EL (cell line): Measurements from ENCODE around the gene MTNR1A.

Source experiments
- DNase-seq: peaks from one replicate; pipeline ENCODE4 v3.0.0-alpha.2; 2016

The MTNR1A gene

GRCh38 chr4:186554914-186555827 is at the start of gene MTNR1A:
TSS of gene MTNR1A (minus strand) at chr4:186555567. CDS start at chr4:186555365, 202 bp downstream.
- DNase-seq: peak; percentile 15

DNA sequence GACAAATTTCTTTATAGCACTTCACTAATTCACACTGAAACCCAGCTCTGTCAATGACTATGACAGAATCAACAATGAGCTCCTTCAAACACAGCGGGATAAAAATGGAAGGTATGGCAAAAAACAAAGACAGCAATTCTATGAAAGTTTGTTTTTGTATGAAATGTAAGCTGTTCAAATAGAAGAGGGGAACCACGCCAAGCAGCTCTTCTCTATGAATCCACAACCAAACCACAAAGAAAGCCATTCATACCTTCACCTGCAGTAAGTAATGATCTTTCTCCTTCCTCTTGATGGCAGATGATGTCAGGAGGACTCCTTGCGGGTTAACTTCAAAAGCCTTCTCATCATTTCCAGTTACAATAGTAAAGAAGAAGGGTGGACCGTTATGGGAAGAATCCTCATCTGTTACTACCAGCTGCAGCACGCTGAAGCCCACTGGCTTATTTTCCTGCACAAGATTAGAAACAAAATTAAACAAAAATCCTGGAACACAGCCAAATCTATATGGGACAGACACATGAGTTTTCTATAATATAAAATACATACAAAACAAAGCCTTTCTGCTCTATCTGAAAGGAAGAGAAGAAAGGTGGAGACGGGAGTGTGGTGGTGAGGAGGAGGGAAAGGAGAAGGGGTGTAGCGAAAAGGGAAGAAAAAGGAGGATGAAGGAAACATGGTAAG is 48.9 kb upstream of the MTNR1A start:
- DNase-seq: no peak

DNA sequence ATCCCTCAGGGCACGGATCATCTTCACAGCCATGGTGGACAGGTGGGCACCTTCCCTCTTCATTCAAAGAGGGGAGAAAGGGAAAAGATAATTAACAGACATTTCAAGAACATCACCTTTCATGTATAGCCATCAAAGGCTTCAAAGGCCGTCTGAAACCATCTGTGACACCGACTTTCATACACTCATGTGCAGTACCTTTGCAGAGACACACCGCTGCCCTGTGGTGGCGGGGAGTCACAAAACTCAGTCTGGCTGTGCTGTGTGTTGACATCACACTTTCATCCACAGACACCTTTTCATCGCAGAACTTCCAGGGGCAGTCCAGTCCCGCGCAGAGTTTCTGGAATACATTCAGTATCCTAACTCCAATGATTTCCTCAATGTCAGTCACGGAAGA is 47.6 kb upstream of the MTNR1A start:
- DNase-seq: no peak

DNA sequence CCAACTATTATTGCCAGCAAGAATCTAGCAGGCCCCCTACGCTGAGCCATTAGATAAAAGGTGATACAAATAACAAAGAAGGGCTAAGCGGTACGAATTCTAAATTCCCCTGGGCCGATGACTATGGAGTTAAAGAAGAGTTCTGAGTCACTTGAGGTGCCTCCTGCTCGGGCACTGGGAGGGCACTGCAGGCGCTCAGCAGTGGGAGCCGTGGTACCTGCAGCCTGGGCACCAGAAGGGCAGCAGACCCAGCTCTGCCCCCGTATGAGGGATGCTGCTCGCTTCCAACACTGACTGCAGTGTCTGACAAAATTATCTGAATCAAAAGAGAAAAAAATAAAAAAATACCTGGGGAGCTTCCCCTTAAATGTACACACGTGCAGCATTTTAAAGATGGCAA is 44.1 kb upstream of the MTNR1A start:
- no peak for DNase-seq

DNA sequence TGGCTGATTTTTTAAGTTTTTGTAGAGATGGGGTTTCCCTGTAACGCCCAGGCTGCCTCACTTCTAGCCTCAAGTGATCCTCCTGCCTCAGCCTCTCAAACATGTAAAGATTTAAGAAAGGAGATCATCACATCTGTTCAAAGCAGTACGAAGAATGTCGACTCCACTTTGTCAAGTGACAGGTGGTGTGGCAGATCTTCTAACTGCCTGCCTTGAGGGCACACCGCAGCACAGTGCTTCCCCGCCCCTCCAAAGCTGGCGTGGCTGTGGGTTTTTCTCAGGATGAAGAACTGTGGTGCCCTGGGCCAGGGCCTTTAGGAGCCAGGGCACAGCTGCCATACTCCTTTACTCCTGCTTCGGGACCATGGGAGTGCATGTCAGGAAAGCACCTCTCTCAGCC is 43.3 kb upstream of the MTNR1A start:
- DNase-seq: no peak

- no peak for DNase-seq
Observed at GRCh38 chr4:186596850-186597390, 41.6 kb upstream of the MTNR1A start.

DNA sequence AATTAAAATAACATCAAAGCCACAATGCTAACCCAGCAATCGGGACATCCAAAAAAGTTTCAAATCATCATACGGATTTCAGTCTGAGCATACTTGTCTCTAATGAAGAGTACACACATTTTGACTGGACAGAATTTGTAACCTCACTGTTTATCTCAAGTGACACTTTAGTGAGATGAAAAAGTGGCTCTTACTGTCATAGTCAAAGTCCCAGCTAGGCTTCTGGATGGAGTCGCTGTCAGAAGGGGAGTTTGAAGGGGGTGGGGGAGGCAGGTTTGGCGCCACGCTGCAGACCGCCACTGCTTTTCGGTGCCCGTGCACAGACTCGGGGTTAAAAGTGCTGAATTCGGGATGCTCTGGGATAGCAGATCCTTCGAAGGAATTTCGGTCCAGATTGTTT is 41.0 kb upstream of the MTNR1A start:
- no peak for DNase-seq

DNA sequence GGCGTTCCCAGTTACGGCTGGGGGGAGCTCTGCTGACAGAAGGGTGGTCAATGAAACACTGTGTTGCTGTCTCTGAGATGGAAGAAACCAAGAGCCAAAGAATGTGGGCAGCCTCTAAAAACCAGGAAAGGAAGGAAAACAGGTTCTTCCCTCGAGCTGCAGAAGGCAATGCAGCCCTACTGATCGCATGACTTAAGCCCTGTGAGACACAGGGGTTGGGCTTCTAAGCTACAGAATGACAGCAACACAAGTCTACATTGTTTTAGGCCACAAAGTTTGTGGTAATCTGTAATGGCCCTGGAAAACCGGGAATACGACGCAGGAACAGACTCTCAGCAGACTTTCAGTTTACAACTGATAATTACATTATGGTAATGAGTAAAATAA is 38.2 kb upstream of the MTNR1A start:
- no peak for DNase-seq

DNA sequence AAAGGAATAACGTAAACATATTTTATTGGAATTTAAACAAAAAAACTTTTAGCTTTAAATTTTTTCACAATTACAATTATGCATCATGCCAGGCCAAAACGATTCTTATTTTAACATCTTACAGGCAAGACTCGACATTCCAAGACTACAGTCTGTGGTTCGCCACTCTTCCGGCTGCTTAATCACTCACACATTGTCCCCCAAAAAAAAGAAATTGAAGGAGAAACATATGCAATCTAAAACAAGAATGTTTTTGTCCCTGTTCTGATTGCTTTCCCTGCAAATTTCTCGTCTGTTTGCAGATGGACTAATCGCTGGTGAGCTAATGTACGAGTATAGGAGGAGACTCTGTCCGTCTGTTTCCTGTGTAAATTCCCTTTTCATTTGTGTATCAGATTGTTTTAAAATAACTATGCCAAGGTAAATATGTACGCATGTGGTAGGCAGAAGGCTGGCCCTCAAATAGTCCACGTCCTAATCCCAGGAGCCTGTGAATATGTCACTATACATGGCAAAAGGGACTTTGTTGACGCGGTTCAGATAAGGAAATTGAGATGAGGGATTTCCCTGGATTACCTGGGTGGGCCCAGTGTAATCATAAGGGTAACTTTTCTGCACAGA is 37.7 kb upstream of the MTNR1A start:
- DNase-seq: no peak

DNA sequence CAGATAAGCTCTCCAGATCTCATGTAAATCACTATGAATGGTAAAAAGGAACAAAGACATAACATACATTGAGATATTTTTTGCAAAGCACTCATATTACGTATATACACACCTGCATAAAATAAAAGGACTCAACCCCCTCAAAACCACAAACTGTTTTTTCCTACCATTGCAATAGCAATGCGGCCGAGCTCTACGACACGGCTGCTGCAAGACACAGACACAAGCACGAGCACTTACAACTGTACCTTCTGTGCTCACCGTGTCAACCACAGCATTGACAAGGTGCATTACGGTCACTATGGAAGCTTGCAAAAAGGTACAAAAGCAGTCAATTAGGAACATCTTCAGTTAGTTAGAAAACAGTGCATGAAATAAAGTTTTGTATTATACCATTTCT is 37.1 kb upstream of the MTNR1A start:
- no peak for DNase-seq

DNA sequence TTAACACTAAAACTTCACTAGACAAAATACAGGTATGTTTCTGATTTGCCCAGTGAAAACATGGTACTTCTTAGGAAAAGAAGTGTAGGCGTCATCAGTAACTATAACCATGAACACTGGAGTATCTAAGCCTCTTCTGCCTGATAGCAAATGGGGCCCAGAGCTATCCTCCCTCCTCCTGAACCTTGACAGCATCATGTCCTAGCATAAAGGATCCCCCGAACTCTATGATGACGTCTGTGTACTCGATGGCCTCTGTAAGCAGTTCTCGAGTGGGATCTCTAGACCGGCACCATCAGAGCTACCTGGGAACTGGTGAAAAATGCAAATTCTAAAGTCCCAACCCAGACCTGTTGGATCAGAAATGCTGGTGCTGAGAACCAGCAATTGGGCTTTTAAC is 36.3 kb upstream of the MTNR1A start:
- DNase-seq: no peak

DNA sequence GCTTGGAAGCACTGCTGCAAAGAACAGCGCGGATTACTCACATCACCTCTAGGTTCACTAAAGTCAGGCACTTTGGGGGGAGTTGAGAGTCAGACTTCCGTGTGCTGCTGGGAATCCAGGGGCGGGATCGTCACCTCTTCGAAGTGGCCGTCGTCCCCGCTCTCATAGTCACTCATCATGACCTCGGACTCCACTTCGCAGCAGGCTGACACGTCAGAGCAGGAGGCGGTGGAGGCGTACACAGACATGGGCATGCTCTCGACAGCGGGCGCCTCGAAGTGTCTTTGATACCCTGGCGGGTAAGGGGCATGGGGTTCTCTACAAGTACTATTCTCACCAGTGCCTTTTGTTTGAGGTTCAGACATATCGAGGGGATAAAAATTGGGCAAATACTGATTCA is 33.1 kb upstream of the MTNR1A start:
- no peak for DNase-seq

- peak; percentile 58 for DNase-seq
Observed at GRCh38 chr4:186587416-186588018, 32.1 kb upstream of the MTNR1A start.

DNA sequence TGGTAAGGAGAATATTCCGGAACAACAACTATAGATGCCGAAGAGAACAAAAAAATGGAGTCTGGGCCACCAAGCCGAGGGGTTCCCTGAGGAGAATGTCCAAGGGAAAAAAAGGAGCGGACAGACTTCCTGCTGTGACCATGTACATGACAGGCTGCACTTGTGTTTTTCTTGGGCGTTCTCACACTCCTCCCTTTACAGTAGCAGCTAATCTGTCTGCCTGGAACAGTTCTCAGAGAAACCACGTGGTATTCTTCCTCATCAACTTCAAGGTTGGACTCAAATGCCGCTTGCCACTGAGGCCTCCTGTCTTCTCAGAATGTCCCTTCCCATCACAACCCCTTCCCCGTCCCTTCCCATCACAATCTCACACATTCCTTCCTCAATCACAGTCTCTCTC is 30.8 kb upstream of the MTNR1A start:
- DNase-seq: no peak

DNA sequence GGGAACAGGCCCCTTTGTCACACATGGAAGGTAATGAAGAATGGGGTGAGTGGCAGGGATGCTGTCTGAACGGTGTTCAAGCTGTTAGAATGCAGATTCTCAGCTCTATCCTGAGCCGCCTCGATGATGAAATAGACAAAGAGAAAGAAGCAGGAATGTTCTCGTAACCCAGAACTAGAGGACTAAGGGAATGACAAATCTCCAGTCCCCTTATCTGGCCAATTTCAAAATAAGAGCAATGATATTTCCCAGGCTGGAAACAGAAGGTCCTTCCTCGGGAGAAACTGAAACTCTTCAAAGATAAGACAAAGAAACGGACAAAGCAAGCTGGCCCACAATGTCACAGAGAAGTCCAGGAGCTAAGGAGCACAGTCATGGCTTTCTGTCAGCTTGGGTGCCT is 29.5 kb upstream of the MTNR1A start:
- DNase-seq: no peak

DNA sequence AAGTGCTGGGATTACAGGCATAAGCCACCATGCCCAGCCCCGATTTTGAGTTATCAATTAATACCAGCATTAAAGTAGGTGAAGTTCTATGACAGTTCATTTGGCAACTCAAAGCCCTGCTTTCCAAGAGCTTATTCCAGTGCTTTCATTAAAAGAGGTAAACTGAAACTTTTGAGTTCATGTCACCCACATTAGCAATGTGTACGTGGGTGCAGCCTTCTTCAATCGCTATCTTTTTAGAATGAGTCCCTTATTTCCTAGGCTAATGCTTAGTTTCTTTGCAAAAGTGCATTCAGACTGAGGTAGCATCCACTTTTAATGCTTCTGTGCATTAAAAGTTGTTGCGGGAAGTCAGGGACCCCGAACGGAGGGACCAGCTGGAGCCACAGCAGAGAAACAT is 26.1 kb upstream of the MTNR1A start:
- no peak for DNase-seq

GRCh38 chr4:186580669-186581068 is 25.3 kb upstream of the MTNR1A start:
- DNase-seq: no peak

DNA sequence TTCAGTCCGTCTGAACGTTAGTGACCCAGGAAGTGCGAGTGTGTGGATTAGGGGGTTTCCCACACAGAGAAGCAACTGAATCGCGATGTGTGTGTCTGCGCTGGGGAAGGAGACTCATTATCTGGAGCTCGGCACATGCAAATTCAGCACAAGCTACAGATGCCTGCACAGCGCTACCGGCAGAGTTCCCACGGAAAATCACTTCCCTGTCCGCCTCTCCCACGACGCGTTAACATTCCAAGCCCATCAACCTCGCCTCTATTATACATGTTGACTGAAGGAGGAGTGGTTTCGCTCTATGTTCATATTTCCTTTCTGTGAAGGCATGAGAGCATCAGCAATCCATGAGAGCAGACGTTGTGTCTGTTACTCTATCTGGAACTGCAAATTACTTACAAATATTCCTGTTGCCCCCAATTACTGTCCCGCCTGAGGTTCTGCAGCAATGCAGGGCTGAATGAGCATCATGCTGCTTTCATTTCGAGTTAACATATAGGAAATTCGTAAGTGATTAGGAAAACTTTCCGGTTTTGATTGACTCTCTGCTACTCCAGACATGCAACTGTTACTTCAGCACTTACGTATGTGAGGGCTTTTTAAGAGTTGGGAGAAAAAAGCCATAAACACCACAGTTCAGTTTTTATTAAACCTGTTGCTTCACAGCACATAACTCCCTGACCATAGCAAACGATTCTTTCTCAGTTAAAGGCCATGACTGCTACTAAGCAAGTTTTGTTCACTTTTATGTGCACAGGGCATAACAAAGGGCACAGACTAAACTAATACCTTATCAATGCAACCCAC is 15.0 kb upstream of the MTNR1A start:
- peak; percentile 43 for DNase-seq

- no peak for DNase-seq
Observed at GRCh38 chr4:186569533-186570192, 14.3 kb upstream of the MTNR1A start.

DNA sequence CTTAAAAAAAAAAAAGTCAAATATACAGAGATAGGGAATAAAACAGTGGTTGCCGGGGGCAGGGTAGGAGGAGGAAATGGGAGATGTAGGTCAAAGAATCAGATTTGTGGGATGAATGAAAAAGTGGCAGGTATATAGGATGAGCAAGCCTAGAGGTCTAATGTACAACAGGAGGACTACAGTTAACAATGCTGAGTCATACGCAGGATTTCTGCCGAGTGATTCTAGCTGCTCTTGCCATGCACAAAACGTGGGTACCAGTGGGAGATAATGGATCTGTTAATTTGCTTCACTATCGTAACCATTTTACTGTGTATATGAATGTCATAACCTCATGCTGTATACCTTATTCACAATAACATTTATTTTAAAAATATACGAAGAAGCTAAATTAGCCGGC is 10.7 kb upstream of the MTNR1A start:
- no peak for DNase-seq

- no peak for DNase-seq
Observed at GRCh38 chr4:186563761-186564160, 8.4 kb upstream of the MTNR1A start.

DNA sequence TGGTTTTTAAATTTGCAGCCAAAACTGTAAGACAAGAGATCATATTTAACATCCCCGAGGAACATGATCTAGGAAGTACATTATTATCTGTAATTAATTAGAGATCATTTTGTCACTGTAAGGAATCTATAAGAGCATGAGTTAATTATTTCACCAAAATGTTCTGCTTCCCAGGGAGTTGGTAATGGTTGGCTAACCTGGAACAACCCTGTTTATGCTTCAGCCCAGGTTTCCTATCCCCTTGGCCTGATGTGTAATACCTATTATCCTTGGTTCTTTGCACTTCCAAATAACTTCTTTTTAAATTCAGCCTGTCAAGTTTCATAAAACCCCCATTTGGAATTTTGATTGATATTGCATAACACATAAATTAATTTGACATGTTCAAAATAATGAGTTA is 6.4 kb upstream of the MTNR1A start:
- no peak for DNase-seq
